Heart left ventricle (tissue), 16 donors: ENCODE results near the gene NEDD4L. TPM values are rescaled to one million over a fixed set of nuclear protein-coding genes. Genes with fewer than 3 reads are reported as not detected.

Experiments
- ATAC-seq, 4 donors: fragments of 200-7000 bp; cut with Tn5 transposase; one replicate each; pipeline ENCODE4 v1.9.1; 2020 to 2022; ENCODE audit warnings: moderate library complexity in 4 of 4, mild to moderate bottlenecking in 3 of 4, moderate number of reproducible peaks in 1 of 4
- DNase-seq, 5 donors: peaks; one replicate each; pipeline ENCODE4 v3.0.0-alpha.2; 2020
- H3K27ac ChIP-seq, 12 donors: fragments of 200-600 bp; sonication (generic) in 4 of 12; one replicate each; pipeline versions ENCODE4 v1.5.0 to v1.8.0; 2016 to 2022; ENCODE audit warnings: mild to moderate bottlenecking in 2 of 12
- H3K27me3 ChIP-seq, 9 donors: fragments of 200-600 bp; sonication (generic) in 2 of 9; one replicate each; pipeline versions ENCODE4 v1.5.1 to v1.8.0; 2016 to 2022; ENCODE audit warnings: mild to moderate bottlenecking in 3 of 9
- H3K36me3 ChIP-seq, 9 donors: fragments of 200-600 bp; sonication (generic) in 2 of 9; one replicate each; pipeline versions ENCODE4 v1.5.0 to v1.8.0; 2018 to 2022; ENCODE audit warnings: mild to moderate bottlenecking in 2 of 9
- H3K4me1 ChIP-seq, 12 donors: fragments of 200-600 bp; sonication (generic) in 4 of 12; one replicate each; pipeline versions ENCODE4 v1.5.0 to v1.8.0; 2016 to 2022; ENCODE audit warnings: mild to moderate bottlenecking in 3 of 12
- H3K4me3 ChIP-seq, 12 donors: fragments of 200-600 bp; sonication (generic) in 4 of 12; one replicate each; pipeline versions ENCODE4 v1.5.0 to v1.8.0; 2017 to 2022; ENCODE audit warnings: mild to moderate bottlenecking in 9 of 12, moderate library complexity in 4 of 12
- H3K9me3 ChIP-seq, 12 donors: fragments of 200-600 bp; sonication (generic) in 4 of 12; one replicate each; pipeline versions ENCODE4 v1.5.0 to v1.8.0; 2016 to 2022; ENCODE audit warnings: mild to moderate bottlenecking in 1 of 12
- CTCF ChIP-seq, 12 donors: fragments of 200-600 bp; sonication (generic) in 4 of 12; IDR thresholded peaks; one replicate each; pipeline versions ENCODE4 v1.5.0 to v1.8.0; 2018 to 2022; ENCODE audit warnings: antibody characterized with exemption in 12 of 12, mild to moderate bottlenecking in 5 of 12
- POLR2A ChIP-seq, 2 donors: fragments of 450-650 bp; IDR thresholded peaks; one replicate each; pipeline ENCODE4 v1.6.1; 2017; ENCODE audit warnings: antibody characterized with exemption in 2 of 2, mild to moderate bottlenecking in 2 of 2, moderate library complexity in 2 of 2
- WGBS, 4 donors: extraction: QIAGEN DNeasy Blood & Tissue Kit in 2 of 4; methylation state at CpG; one replicate each; pipeline versions ENCODE4 v1.1.5 to v1.1.7; 2013 to 2018; 5-methylcytosine and 5-hydroxymethylcytosine counted together
- intact Hi-C, 10 donors: fragments of 100-400 bp; cut with DNase I; formaldehyde crosslinking; loops; one replicate each; pipeline versions ENCODE4 v1.11.1 to v1.14.2; 2022
- polyA plus RNA-seq, 2 donors: library from polyadenylated mRNA; stranded (reverse); fragments of 200-250 nt; gene quantifications; one replicate each; pipeline ENCODE4 v1.2.3, GENCODE V29; 2013
- total RNA-seq, 9 donors: library from RNA; depleted of rRNA in 2 of 9; stranded (reverse); fragments of >200 nt in 2 of 9; fragmentation: NEBNext Ultra II Directional in 3 of 9; extraction: Animal tissue kit (Norgen Biotek cat#: 25700) in 3 of 9; gene quantifications; one replicate each; pipeline versions ENCODE4 v1.1.0 to v1.2.4, GENCODE V29; 2016 to 2023
- donor health status: ischemic (EF 13 %, LVEDD 7.1; RV severe dilation, severe dysfunction).
- donor health status: healthy with polysubstance abuse.
- donor health status: DM: no; HTN: yes; CAD: no.
- donor health status: DM: no; HTN: no; CAD: no.
- donor health status: ischemic (EF 25% LVEDD 6.9; RV normal size, moderate dysfunction).
- donor health status: ischemic (EF 25% LVEDD 5.7; RV mildly dilated, moderate dysfunction).
- donor health status: healthy.
- donor health status: DM: yes; HTN: yes; CAD: no.
- donor health status: ischemic (EF 35%, LVEDD 5.7; RV mildly dilated, moderate dysfunction).
- donor health status: nonischemic (EF 11% LVEDD 7.7; RV severe dilation, severe dysfunction).
- donor health status: DM: yes; HTN: yes; CAD: no.
- donor health status: PGD.
- donor health status: ischemic (EF 29% LVEDD 5.4; RV normal size, mild dysfunction).
- donor health status: nonischemic (EF 23%, LVEDD 6.1; RV moderate dilation, normal function).

NEDD4L gene
- total and polyA plus RNA-seq, 11 donors: 14.7 to 64.1 (median 51.7) TPM

GRCh38 chr18:58183226-58183625, 139.2 kb downstream of the NEDD4L start:
- Histone ChIP-seq H3K4me3 (no peak overlapping the region), H3K27ac (no peak overlapping the region), H3K4me1 (peaks cover 0 to 10% (median 0%) of the 10 kb centered on the region in 12 donors), H3K36me3 (no peaks in the 10 kb centered on the region), H3K27me3 (no peaks in the 10 kb centered on the region), H3K9me3 (no peaks in the 10 kb centered on the region)
- DNase-seq: no peak
- 88 to 99% (median 94%) methylated on average over 4 of the region's 4 CpGs for WGBS, 4 donors
- TF ChIP-seq CTCF (IDR thresholded peaks at IDR 0.05) (no peak), POLR2A (IDR thresholded peaks at IDR 0.05) (no peak)
- ATAC-seq: no peak
- intact Hi-C loops: loop anchor here in 5 of 10 donors (5.0 to 10.0 kb wide), 5 partner anchors 41 to 312 kb away; no protein-coding TSS in a partner anchor

GRCh38 chr18:58186258-58186948, 142.4 kb downstream of the NEDD4L start:
- peaks cover 0 to 18% (median 0%) of the 10 kb centered on the region in 12 donors for H3K4me1 ChIP-seq
- H3K9me3 ChIP-seq: no peaks in the 10 kb centered on the region
- H3K4me3 ChIP-seq: no peak overlapping the region
- intact Hi-C loops: loop anchor here in 4 of 10 donors (5.0 to 10.0 kb wide), 4 partner anchors 46 to 308 kb away; no protein-coding TSS in a partner anchor
- peak overlapping the region in 1 of 12 donors; percentile 41 for H3K27ac ChIP-seq
- DNase-seq (peak in 1 of 5 donors; percentile 39), ATAC-seq (peak in 3 of 4 donors; percentile 27 to 67 (median 53))
- H3K27me3 ChIP-seq: no peaks in the 10 kb centered on the region
- no peak for TF ChIP-seq POLR2A (IDR thresholded peaks at IDR 0.05)
- no peak for TF ChIP-seq CTCF (IDR thresholded peaks at IDR 0.05)
- no peaks in the 10 kb centered on the region for H3K36me3 ChIP-seq
- WGBS, 4 donors: 54 to 69% (median 66%) methylated on average over 6 of the region's 6 CpGs

GRCh38 chr18:58187674-58188073, 143.6 kb downstream of the NEDD4L start:
- no peak overlapping the region for H3K27ac ChIP-seq
- DNase-seq: no peak
- intact Hi-C loops: loop anchor here in 4 of 10 donors (5.0 to 10.0 kb wide), 4 partner anchors 45 to 307 kb away; no protein-coding TSS in a partner anchor
- peaks cover 0 to 25% (median 2%) of the 10 kb centered on the region in 12 donors for H3K4me1 ChIP-seq
- H3K4me3 ChIP-seq: no peak overlapping the region
- WGBS, 4 donors: 87 to 95% (median 88%) methylated on average over 6 of the region's 6 CpGs
- no peaks in the 10 kb centered on the region for H3K9me3 ChIP-seq
- no peaks in the 10 kb centered on the region for H3K27me3 ChIP-seq
- ATAC-seq: no peak
- H3K36me3 ChIP-seq: no peaks in the 10 kb centered on the region
- TF ChIP-seq POLR2A (IDR thresholded peaks at IDR 0.05): no peak
- TF ChIP-seq CTCF (IDR thresholded peaks at IDR 0.05): no peak

- Histone ChIP-seq H3K4me1 (peaks cover 0 to 33% (median 2%) of the 10 kb centered on the region in 12 donors), H3K9me3 (no peaks in the 10 kb centered on the region), H3K4me3 (no peak overlapping the region), H3K27me3 (no peaks in the 10 kb centered on the region), H3K27ac (peak overlapping the region in 1 of 12 donors; percentile 38), H3K36me3 (no peaks in the 10 kb centered on the region)
- DNase-seq: no peak
- intact Hi-C loops: loop anchor here in 4 of 10 donors (5.0 to 10.0 kb wide), 4 partner anchors 43 to 306 kb away; no protein-coding TSS in a partner anchor
- no peak for TF ChIP-seq POLR2A (IDR thresholded peaks at IDR 0.05)
- TF ChIP-seq CTCF (IDR thresholded peaks at IDR 0.05): no peak
- ATAC-seq: peak in 2 of 4 donors; percentile 7 to 14
- WGBS, 4 donors: 61 to 77% (median 69%) methylated on average over 5 of the region's 5 CpGs
Measured at GRCh38 chr18:58188996-58189395, 145.0 kb downstream of the NEDD4L start.
